Right atrium auricular region (tissue), 2 donors: Measurements from ENCODE around the gene TBC1D2B. TPM values are rescaled to one million over a fixed set of nuclear protein-coding genes. Genes with fewer than 3 reads are reported as not detected.
"Not testable (repeated sequence)": the region's sequence is repeated elsewhere in the genome, so short reads cannot be mapped to it uniquely, and the experiment has no call there.

Source experiments
- DNase-seq: peaks from one replicate; pipeline ENCODE4 v3.0.0-alpha.2; 2019; ENCODE audit warnings: low spot score
- H3K27ac ChIP-seq, 2 donors: fragments of 200-600 bp; sonication (generic); 1 replicate in 1 of 2; 2 replicates in 1 of 2; pipeline ENCODE4 v1.5.1; 2016 to 2019
- H3K27me3 ChIP-seq, 2 donors: fragments of 200-600 bp; sonication (generic); one replicate each; pipeline versions ENCODE4 v1.5.1 to v1.6.0; 2017 to 2019
- H3K36me3 ChIP-seq: fragments of 200-600 bp; sonication (generic); one replicate; pipeline ENCODE4 v1.5.1; 2016
- H3K4me1 ChIP-seq, 2 donors: fragments of 200-600 bp; sonication (generic); one replicate each; pipeline versions ENCODE4 v1.5.1 to v1.6.0; 2017 to 2019
- H3K4me3 ChIP-seq, 2 donors: fragments of 200-600 bp; sonication (generic); 1 replicate in 1 of 2; 2 replicates in 1 of 2; pipeline ENCODE4 v1.5.1; 2017 to 2019; ENCODE audit warnings: mild to moderate bottlenecking in 1 of 2, moderate library complexity in 1 of 2
- H3K9me3 ChIP-seq, 2 donors: fragments of 200-600 bp; sonication (generic); one replicate each; pipeline ENCODE4 v1.5.1; 2019
- total RNA-seq, 2 donors: library from RNA; depleted of rRNA; stranded (reverse); fragments of >200 nt; gene quantifications; one replicate each; pipeline ENCODE4 v1.1.0, GENCODE V29; 2016
- TF ChIP-seq, protein P1 (sequence below), 2 donors: fragments of 200-600 bp; sonication (generic); IDR thresholded peaks; one replicate each; pipeline ENCODE4 v1.5.1; 2019; ENCODE audit warnings: antibody characterized with exemption in 2 of 2

The TBC1D2B gene
- total RNA-seq, 2 donors from 2014 or later, result 12.5 to 27.7 TPM

DNA sequence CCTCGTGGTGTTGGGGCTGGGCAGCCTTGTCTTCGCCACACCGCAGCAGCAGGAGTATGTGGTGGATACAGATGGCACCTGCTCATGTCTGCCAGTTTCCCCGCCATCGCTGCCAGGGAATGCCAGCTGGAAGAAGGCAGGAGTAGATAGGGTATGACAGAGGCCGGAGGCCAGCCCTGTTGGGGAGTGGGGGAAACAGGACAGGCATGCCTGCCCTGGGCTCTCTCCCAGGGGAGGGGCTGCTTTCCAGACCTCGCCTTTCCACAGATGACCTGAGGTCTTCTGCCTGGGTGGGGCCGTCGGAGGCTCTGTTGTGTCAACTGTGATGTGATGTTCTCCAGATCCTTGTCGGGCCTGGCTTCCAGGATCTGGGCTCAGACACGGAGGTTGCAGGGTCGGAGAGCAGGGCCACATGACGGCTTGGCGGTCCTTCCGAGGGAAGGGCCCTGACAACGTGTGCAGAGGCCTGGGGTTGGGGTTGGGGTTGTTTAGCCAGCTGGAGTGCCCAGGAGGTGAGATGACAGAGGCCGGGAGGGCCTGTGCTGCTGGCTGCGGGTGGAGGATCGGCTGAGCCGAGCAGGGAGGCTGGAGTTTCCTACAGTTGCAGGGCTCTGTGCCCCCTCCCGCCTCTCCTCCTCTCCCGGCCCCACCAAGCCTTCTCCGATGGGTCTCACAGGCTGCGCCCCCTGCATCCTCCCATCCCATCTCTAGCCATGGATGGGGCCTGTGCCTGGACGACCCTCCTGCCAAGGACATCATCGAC, 102.0 kb downstream of the TBC1D2B start:
- Histone ChIP-seq H3K4me3 (no peak overlapping the region), H3K36me3 (no peaks in the 10 kb centered on the region), H3K27ac (peak overlapping the region; percentile 52 to 57), H3K9me3 (no peaks in the 10 kb centered on the region), H3K27me3 (no peaks in the 10 kb centered on the region), H3K4me1 (peaks cover 0 to 22% of the 10 kb centered on the region in 2 donors)
- no peak for DNase-seq
- TF ChIP-seq, protein P1, sequence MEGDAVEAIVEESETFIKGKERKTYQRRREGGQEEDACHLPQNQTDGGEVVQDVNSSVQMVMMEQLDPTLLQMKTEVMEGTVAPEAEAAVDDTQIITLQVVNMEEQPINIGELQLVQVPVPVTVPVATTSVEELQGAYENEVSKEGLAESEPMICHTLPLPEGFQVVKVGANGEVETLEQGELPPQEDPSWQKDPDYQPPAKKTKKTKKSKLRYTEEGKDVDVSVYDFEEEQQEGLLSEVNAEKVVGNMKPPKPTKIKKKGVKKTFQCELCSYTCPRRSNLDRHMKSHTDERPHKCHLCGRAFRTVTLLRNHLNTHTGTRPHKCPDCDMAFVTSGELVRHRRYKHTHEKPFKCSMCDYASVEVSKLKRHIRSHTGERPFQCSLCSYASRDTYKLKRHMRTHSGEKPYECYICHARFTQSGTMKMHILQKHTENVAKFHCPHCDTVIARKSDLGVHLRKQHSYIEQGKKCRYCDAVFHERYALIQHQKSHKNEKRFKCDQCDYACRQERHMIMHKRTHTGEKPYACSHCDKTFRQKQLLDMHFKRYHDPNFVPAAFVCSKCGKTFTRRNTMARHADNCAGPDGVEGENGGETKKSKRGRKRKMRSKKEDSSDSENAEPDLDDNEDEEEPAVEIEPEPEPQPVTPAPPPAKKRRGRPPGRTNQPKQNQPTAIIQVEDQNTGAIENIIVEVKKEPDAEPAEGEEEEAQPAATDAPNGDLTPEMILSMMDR (IDR thresholded peaks at IDR 0.05), result no peak

DNA sequence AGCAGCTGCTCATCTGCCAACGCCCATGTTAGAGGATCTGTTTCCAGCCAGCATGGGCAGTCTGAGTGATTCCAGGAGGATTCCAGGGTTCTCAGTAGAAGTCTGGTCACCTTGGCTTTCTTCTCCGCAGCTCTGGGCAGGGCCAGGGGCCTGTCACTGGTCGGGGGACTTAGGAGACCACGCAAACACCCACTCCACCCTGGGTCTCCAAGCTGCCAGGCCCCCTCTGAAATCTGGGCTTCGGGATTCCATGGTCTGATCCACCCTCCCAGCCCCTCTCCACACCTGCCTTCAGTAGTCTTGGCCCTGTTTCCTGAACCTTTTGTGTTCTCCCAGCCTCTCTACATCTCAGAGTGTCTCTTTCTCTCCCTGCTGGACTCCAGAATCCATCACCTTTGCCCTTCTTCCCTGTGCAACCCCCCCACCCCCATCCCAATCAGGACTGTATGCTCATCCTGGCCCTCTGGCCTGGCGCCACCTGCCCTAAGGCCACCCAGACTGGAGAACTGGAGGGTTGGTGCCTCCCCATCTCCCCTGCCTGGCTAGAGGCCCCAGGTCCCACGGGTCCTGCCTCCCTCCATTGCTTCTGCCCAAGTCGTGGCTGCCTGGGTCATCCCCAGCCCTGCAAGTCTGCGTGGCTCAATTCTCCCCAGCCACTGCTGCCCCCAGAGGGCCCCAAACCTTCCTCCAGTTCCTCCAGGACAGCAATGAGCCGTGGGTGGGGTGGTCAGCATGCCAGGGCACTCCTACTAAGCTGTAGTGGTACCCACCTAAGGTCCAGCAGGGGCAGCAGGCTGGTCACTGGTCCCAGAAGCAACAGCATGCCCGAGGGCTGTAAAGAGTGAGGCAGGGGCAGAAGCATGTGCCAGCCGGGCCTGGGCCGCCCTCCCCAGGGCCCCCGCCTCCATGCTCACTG, 102.8 kb downstream of the TBC1D2B start:
- Histone ChIP-seq H3K36me3 (no peaks in the 10 kb centered on the region), H3K27ac (peak overlapping the region; percentile 57 to 66), H3K9me3 (no peaks in the 10 kb centered on the region), H3K27me3 (no peaks in the 10 kb centered on the region), H3K4me1 (peaks cover 0 to 26% of the 10 kb centered on the region in 2 donors), H3K4me3 (no peak overlapping the region)
- no peak for DNase-seq
- TF ChIP-seq, protein P1 (IDR thresholded peaks at IDR 0.05), result no peak

DNA sequence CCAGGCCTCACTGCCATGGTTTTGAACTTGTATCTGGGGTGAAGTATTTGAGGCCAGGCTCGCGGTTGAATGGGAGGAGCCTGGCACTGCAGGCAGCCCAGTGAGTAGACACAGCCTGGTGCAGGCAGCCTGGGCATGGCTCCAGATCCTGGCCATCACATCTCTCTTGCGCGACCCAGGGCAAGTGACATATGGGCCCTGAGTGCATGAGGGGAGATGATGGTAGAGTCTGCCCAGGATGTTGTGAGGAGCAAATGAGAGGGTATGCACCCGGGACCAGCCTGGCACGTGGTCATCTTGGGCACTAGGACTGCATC, 103.5 kb downstream of the TBC1D2B start:
- Histone ChIP-seq H3K4me3 (no peak overlapping the region), H3K27me3 (no peaks in the 10 kb centered on the region), H3K27ac (peak overlapping the region; percentile 66), H3K9me3 (no peaks in the 10 kb centered on the region), H3K36me3 (no peaks in the 10 kb centered on the region), H3K4me1 (peaks cover 0 to 26% of the 10 kb centered on the region in 2 donors)
- TF ChIP-seq, protein P1 (IDR thresholded peaks at IDR 0.05), result no peak
- DNase-seq, result no peak

DNA sequence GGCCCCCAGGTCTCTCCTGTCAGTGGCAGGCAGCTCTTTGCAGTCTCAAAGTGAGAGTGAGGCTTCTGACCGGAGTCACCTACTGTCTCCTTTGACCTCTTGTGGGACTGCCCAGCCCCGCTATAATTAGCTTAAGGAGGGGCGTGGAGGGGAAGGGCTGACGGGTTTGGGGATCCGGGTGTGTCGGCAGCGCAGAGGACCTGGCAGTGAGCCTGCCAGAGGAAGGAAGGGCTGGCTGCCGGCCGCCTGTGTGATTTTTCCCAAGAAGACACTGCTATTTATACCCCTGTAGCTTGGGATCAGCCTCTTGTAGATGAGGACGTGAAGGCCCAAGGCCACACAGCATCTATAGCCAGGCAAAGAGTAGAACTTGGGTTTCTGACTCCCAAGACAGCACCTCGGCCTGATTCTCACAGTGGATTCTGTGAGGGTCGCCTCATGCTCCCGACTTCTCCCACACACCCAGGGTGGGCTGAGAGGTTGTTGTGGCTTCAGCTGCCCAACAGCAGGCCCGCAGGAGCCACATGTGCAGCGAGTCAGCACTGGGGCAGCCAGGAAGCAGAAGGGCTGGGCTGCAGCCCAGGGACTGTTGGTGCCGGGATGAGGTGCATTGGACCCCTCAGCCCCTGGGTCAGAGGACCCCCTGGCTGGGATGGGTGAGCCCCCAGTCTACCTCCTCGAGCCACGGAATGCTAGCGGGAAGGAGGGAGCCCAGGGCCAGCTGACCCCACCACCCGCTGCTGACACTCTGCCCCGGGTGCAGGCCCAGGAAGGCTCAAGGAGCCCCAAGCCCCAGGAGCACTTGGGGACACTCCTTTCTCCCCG, 104.0 kb downstream of the TBC1D2B start:
- H3K4me3 ChIP-seq, H3K9me3 ChIP-seq, DNase-seq, H3K36me3 ChIP-seq, H3K27me3 ChIP-seq: not testable (repeated sequence)
- Histone ChIP-seq H3K4me1 (peaks cover 0 to 26% of the 10 kb centered on the region in 2 donors), H3K27ac (peak overlapping the region; percentile 66)

DNA sequence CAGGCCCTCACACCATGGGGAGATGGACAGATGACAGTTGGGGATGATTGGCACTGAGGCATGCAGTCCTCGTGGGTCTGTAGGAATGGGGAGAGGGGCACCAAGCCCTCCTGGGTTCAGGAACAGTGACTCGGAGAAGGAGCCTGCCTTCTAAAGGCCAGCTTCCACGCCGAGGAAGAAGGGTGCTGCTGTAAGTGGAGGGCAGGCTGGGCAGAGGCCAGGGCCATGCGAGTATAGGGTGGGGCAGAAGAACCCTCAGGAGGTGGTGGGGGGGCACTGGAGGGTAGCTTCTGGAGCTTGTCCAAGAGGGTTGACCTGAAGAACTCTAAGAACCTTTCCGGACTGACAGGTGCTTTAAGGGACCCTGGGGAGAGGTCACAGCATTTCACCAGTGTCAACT, 104.8 kb downstream of the TBC1D2B start:
- not testable (repeated sequence) for H3K36me3 ChIP-seq, H3K9me3 ChIP-seq, H3K27ac ChIP-seq, H3K4me3 ChIP-seq, H3K27me3 ChIP-seq
- peaks cover 0 to 26% of the 10 kb centered on the region in 2 donors for H3K4me1 ChIP-seq
- DNase-seq, result peak; percentile 26

DNA sequence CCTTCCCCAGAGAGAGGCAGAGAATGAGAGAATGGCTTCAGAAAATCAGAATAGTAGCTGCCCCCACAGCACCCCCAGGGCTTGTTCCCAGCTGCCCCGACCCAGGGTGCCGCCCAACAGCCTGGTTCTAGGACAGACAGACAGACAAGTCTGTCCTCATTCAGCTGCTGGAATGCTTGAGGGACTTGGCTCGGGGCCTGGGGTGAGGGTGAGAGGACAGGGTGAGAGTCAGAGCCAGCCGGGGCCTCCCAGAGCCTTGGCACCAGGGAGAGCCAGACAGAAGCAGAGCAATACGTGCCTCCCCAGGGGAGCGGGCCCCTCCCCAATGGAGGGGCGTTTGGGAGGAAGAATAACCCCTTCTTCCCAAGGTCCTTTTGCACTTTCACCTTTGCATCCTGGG, 105.6 kb downstream of the TBC1D2B start:
- H3K9me3 ChIP-seq, DNase-seq, H3K4me3 ChIP-seq, H3K27me3 ChIP-seq, H3K36me3 ChIP-seq: not testable (repeated sequence)
- peaks cover 0 to 26% of the 10 kb centered on the region in 2 donors for H3K4me1 ChIP-seq
- H3K27ac ChIP-seq, result peak overlapping the region in 1 of 2 donors; percentile 43

DNA sequence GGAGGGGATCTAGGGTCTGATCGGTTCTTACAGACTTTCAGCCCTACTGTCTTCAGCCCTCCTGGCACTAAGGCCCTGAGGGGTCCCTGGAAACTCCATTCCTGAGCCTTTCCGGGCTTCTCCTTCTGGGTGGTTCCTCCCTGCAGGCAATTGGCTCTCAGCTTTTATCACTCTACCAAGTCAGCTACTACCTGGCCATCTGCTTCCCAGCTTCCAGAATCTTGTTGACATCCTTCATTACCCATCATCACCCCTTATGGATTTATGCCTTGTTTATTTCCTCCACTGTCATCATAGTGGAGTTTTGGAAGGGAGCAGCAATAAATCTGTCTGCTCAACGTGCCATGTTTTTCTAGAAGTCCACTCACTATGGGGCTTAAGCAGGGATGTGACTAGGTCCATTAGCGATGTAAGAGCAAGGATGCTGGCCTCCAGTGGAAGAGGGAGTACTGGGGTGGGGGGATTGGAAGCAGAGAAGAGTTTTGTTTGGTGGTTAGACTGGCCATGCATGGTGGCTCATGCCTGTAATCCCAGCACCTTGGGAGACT, 106.6 kb downstream of the TBC1D2B start:
- H3K9me3 ChIP-seq, H3K36me3 ChIP-seq, H3K27me3 ChIP-seq, H3K27ac ChIP-seq, H3K4me3 ChIP-seq, DNase-seq: not testable (repeated sequence)
- H3K4me1 ChIP-seq, result peaks cover 0 to 26% of the 10 kb centered on the region in 2 donors
